Measurements from ENCODE around the gene KLRB1. TPM values are rescaled to one million over a fixed set of nuclear protein-coding genes. Genes with fewer than 3 reads are reported as not detected.
"Not testable (repeated sequence)": the region's sequence is repeated elsewhere in the genome, so short reads cannot be mapped to it uniquely, and the experiment has no call there.

Gene KLRB1
- total and polyA plus RNA-seq, 2 of the 13 experiments (the other 11 are each of a cell fraction or from before 2014, with no cell fraction given), result not detected

DNA sequence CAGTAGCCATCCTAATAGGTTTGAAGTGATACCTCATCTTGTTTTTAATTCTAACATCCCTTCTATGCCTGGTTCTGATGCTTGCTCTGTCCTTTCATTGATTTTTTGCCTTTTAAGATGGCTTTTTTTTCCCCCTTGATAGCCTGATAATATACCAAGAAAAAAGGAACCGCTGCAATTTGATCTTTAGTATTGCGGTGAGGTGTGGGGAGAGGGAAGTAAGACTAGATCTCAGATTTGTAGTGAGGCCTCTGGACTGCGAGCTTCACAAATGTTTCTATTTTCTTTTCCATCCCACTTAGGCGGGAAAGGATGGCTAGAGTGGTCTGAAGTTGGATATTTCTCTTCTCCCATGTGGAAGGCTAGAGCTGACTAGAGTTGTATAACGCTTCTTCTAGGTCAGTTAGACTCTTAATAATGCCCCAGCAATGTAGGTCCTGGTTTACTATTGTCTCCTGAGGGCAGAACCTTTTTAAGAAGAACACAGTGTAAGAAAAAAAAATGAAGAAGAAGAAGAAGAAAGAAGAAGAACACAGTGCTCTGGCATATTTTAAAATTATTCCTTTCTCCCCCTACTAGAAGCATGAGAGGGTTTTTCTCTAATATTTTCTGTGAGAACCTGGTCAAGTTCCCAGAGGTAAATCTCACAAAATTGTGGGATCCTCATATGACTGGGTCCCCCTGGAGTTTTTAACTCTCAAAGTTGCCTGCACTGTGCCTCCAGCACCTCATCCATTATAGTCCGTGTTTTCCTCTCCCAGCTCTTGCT lies 11.9 kb upstream of the KLRB1 start:
- in situ Hi-C loops (cut with HindIII; ENCODE audit: extremely low pct_ligation_motif_present, low pct_unique_long_range_greater_than_20kb) (no loop called here), intact Hi-C loops (cut with micrococcal nuclease; ENCODE audit: unreplicated experiment) (no loop called here)

DNA sequence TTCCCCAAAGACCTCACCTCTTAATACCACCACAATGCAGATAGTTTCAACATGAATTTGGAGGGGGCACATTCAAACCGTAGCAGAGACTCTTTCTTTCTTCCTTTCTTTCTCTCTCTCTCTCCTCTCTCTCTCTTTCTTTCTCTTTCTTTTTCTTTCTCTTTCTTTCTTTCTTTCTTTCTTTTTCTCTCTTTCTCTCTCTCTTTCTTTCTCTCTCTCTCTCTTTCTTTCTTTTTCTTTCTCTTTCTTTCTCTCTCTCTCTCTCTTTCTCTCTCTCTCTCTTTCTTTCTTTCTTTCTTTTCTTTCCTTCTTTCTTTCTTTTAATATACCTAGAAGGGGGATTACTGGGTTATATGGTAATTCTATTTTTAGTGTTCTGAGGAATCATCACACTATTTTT lies 11.2 kb upstream of the KLRB1 start:
- H2AFZ ChIP-seq (ENCODE audit: low read length); ATAC-seq; intact Hi-C loops (cut with micrococcal nuclease; ENCODE audit: unreplicated experiment); in situ Hi-C loops (cut with HindIII; ENCODE audit: extremely low pct_ligation_motif_present, low pct_unique_long_range_greater_than_20kb); H3K9ac ChIP-seq (ENCODE audit: insufficient read depth, low read depth, low read length); H3K9me3 ChIP-seq (ENCODE audit: low read length); H3K4me3 ChIP-seq (replicated peaks in 1 of 3; ENCODE audit: insufficient read depth in 1 of 3, low read depth in 2 of 3, low read length in 3 of 3); H3K36me3 ChIP-seq (replicated peaks in 1 of 2; ENCODE audit: control insufficient read depth in 1 of 2, insufficient read depth in 2 of 2, low read length in 2 of 2); H3K27ac ChIP-seq (ENCODE audit: extremely low read length, insufficient read depth, low read length); H3K4me2 ChIP-seq (ENCODE audit: low read depth, low read length); BruUV-seq (replicated peaks); H4K20me1 ChIP-seq (ENCODE audit: insufficient read depth, low read length); H3K27me3 ChIP-seq (ENCODE audit: control insufficient read depth in 1 of 2, insufficient read depth in 2 of 2, low read length in 2 of 2); H3K79me2 ChIP-seq (ENCODE audit: insufficient read depth, low read length); POLR2A ChIA-PET; CTCF ChIA-PET (ENCODE audit: low intra/inter-chr PET ratio, low total read pairs); DNase-seq (ENCODE audit: low spot score); FAIRE-seq; H3K4me1 ChIP-seq (ENCODE audit: insufficient read depth, low read length): not testable (repeated sequence)
- 96% methylated on average over 1 of the region's 1 CpG for WGBS (ENCODE audit: low lambda C conversion rate)

More for the DNA sequence above, 11.9 kb upstream of the KLRB1 start:
- POLR2A ChIA-PET, result no interaction called here
- no peaks in the 10 kb centered on the region for H3K79me2 ChIP-seq (ENCODE audit: insufficient read depth, low read length)
- H3K36me3 ChIP-seq (replicated peaks in 1 of 2; ENCODE audit: control insufficient read depth in 1 of 2, insufficient read depth in 2 of 2, low read length in 2 of 2), result no peaks in the 10 kb centered on the region
- H3K4me1 ChIP-seq (ENCODE audit: insufficient read depth, low read length), result no peaks in the 10 kb centered on the region
- TF ChIP-seq ASH2L (IDR thresholded peaks at IDR 0.05; ENCODE audit: insufficient read length, low read depth, low read length), result no peak
- TF ChIP-seq ZNF672 (CRISPR knock-in tag; IDR thresholded peaks at IDR 0.05), result no peak
- TF ChIP-seq, protein P1, sequence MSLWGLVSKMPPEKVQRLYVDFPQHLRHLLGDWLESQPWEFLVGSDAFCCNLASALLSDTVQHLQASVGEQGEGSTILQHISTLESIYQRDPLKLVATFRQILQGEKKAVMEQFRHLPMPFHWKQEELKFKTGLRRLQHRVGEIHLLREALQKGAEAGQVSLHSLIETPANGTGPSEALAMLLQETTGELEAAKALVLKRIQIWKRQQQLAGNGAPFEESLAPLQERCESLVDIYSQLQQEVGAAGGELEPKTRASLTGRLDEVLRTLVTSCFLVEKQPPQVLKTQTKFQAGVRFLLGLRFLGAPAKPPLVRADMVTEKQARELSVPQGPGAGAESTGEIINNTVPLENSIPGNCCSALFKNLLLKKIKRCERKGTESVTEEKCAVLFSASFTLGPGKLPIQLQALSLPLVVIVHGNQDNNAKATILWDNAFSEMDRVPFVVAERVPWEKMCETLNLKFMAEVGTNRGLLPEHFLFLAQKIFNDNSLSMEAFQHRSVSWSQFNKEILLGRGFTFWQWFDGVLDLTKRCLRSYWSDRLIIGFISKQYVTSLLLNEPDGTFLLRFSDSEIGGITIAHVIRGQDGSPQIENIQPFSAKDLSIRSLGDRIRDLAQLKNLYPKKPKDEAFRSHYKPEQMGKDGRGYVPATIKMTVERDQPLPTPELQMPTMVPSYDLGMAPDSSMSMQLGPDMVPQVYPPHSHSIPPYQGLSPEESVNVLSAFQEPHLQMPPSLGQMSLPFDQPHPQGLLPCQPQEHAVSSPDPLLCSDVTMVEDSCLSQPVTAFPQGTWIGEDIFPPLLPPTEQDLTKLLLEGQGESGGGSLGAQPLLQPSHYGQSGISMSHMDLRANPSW (CRISPR knock-in tag; IDR thresholded peaks at IDR 0.05; ENCODE audit: borderline replicate concordance), result no peak
- TF ChIP-seq, protein P2, sequence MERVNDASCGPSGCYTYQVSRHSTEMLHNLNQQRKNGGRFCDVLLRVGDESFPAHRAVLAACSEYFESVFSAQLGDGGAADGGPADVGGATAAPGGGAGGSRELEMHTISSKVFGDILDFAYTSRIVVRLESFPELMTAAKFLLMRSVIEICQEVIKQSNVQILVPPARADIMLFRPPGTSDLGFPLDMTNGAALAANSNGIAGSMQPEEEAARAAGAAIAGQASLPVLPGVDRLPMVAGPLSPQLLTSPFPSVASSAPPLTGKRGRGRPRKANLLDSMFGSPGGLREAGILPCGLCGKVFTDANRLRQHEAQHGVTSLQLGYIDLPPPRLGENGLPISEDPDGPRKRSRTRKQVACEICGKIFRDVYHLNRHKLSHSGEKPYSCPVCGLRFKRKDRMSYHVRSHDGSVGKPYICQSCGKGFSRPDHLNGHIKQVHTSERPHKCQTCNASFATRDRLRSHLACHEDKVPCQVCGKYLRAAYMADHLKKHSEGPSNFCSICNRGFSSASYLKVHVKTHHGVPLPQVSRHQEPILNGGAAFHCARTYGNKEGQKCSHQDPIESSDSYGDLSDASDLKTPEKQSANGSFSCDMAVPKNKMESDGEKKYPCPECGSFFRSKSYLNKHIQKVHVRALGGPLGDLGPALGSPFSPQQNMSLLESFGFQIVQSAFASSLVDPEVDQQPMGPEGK (CRISPR knock-in tag; IDR thresholded peaks at IDR 0.05), result no peak
- no peak for TF ChIP-seq HNRNPUL1 (IDR thresholded peaks at IDR 0.05; ENCODE audit: low read depth, low read length)
- no peak for TF ChIP-seq PHF20 (CRISPR knock-in tag; IDR thresholded peaks at IDR 0.05)
- no peak for TF ChIP-seq ZNF30 (CRISPR knock-in tag; IDR thresholded peaks at IDR 0.05)
- TF ChIP-seq, protein P3, sequence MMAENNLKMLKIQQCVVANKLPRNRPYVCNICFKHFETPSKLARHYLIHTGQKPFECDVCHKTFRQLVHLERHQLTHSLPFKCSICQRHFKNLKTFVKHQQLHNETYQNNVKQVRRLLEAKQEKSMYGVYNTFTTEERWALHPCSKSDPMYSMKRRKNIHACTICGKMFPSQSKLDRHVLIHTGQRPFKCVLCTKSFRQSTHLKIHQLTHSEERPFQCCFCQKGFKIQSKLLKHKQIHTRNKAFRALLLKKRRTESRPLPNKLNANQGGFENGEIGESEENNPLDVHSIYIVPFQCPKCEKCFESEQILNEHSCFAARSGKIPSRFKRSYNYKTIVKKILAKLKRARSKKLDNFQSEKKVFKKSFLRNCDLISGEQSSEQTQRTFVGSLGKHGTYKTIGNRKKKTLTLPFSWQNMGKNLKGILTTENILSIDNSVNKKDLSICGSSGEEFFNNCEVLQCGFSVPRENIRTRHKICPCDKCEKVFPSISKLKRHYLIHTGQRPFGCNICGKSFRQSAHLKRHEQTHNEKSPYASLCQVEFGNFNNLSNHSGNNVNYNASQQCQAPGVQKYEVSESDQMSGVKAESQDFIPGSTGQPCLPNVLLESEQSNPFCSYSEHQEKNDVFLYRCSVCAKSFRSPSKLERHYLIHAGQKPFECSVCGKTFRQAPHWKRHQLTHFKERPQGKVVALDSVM (CRISPR knock-in tag; IDR thresholded peaks at IDR 0.05), result no peak
- TF ChIP-seq SUZ12 (IDR thresholded peaks at IDR 0.05; ENCODE audit: low read depth, low read length), result no peak
- no peak for TF ChIP-seq NFKBIZ (CRISPR knock-in tag; IDR thresholded peaks at IDR 0.05)
- H2AFZ ChIP-seq (ENCODE audit: low read length), result no peak overlapping the region
- H3K27ac ChIP-seq (ENCODE audit: extremely low read length, insufficient read depth, low read length), result no peak overlapping the region
- 84% methylated on average over 6 of the region's 6 CpGs for WGBS (ENCODE audit: low lambda C conversion rate)
- H3K9ac ChIP-seq (ENCODE audit: insufficient read depth, low read depth, low read length), result no peak overlapping the region
- ATAC-seq, result no peak
- H4K20me1 ChIP-seq (ENCODE audit: insufficient read depth, low read length), result no peaks in the 10 kb centered on the region
- H3K9me3 ChIP-seq (ENCODE audit: low read length), result no peaks in the 10 kb centered on the region
- CTCF ChIA-PET (ENCODE audit: low intra/inter-chr PET ratio, low total read pairs), result no interaction called here
- FAIRE-seq, result no peak
- H3K4me2 ChIP-seq (ENCODE audit: low read depth, low read length), result no peak overlapping the region
- H3K4me3 ChIP-seq (replicated peaks in 1 of 3; ENCODE audit: insufficient read depth in 1 of 3, low read depth in 2 of 3, low read length in 3 of 3), result no peak overlapping the region
- no TSS peak for BruUV-seq (replicated peaks)
- no peaks in the 10 kb centered on the region for H3K27me3 ChIP-seq (ENCODE audit: control insufficient read depth in 1 of 2, insufficient read depth in 2 of 2, low read length in 2 of 2)
- no peak for DNase-seq (ENCODE audit: low spot score)

All from HepG2 (cell line).